AG09319 (cell line): ENCODE results near the gene REP15.

ENCODE experiments used
- DNase-seq: peaks from one replicate; pipeline ENCODE4 v3.0.0-alpha.2; 2010; ENCODE audit warnings: low read depth; ENCODE audit errors: extremely low read depth
- CTCF ChIP-seq: IDR thresholded peaks from 2 replicates; pipeline ENCODE4 v1.5.1; 2011; ENCODE audit warnings: low read depth, mild to moderate bottlenecking, inconsistent platforms, low read length, moderate library complexity

Gene REP15

GRCh38 chr12:27710592-27711316 is 14.5 kb downstream of the REP15 start, which contains the start of gene MRPS35:
MRPS35 (plus strand) TSS chr12:27710832; CDS start chr12:27710844, 12 bp downstream.
- DNase-seq = peak; percentile 81
- TF ChIP-seq CTCF = no peak

GRCh38 chr12:27711317-27711682 is 15.1 kb downstream of the REP15 start:
- no peak for DNase-seq
- no peak for TF ChIP-seq CTCF

- no peak for DNase-seq
- no peak for TF ChIP-seq CTCF
These were observed 15.7 kb downstream of the REP15 start for GRCh38 chr12:27711967-27712366.

GRCh38 chr12:27723212-27723611 is 27.0 kb downstream of the REP15 start:
- no peak for DNase-seq
- TF ChIP-seq CTCF = no peak

GRCh38 chr12:27730097-27730588 is 33.9 kb downstream of the REP15 start:
- DNase-seq = no peak
- TF ChIP-seq CTCF = no peak

- no peak for DNase-seq
- TF ChIP-seq CTCF = peak; percentile 12
These were observed 36.0 kb downstream of the REP15 start for GRCh38 chr12:27732281-27732680.

GRCh38 chr12:27733052-27733656 is 36.9 kb downstream of the REP15 start:
- TF ChIP-seq CTCF = peak; percentile 86
- DNase-seq = no peak
